Pulmonary artery endothelial cell (primary cell): ENCODE results near the gene MAGI3. TPM values are rescaled to one million over a fixed set of nuclear protein-coding genes. Genes with fewer than 3 reads are reported as not detected.
"Not testable (repeated sequence)": the region's sequence is repeated elsewhere in the genome, so short reads cannot be mapped to it uniquely, and the experiment has no call there.

Experiments
- DNase-seq: peaks from one replicate; pipeline ENCODE4 v3.0.0-alpha.2; 2011; ENCODE audit warnings: low read depth, low spot score
- total RNA-seq: library from RNA; depleted of rRNA; stranded (reverse); fragments of >200 nt; gene quantifications from 2 replicates; pipeline ENCODE4 v1.2.3, GENCODE V29; 2014

The MAGI3 gene
- total RNA-seq, 1 donor from 2014 or later = 11.8 TPM

GRCh38 chr1:113576271-113576670 is 186.0 kb downstream of the MAGI3 start:
- DNase-seq = no peak

GRCh38 chr1:113579256-113580018 is 189.1 kb downstream of the MAGI3 start:
- DNase-seq = no peak

DNA sequence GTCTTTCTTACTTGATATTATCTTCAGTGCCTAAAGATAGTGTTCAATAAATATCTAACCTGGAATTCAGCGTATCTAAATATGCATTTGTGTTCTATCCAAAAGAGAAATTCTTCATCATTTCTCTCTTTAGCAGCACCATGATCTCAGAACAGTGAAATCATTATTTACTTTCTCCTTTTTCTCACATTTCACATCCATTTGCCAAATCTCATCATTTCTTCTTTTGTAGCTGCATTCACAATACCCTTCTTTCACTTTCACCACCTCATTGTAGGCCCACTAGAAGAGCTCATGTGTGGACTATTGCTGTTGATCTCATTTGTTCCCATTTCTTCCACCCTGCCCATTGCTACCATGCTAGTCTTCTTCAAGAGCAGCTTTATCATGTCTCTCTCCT is 191.0 kb downstream of the MAGI3 start:
- DNase-seq = no peak

DNA sequence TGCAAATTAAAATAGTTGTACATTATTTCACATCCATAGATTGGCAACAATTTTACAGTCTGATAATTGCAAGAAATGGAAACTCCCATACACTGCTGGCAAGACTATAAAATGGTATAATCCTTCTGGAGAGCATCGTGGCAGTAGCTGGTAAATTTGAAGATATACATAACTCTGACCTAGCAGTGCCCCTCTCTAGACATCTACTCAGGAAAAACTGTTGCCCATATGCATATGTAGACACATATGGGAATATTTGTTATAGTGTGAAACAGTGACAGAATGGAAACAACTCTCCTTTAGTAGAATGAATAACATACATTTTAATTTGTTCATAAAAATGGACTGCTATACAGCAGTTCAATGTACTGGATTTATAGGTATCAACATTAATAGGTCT is 191.8 kb downstream of the MAGI3 start:
- no peak for DNase-seq

GRCh38 chr1:113587475-113587874 is 197.2 kb downstream of the MAGI3 start:
- no peak for DNase-seq

DNA sequence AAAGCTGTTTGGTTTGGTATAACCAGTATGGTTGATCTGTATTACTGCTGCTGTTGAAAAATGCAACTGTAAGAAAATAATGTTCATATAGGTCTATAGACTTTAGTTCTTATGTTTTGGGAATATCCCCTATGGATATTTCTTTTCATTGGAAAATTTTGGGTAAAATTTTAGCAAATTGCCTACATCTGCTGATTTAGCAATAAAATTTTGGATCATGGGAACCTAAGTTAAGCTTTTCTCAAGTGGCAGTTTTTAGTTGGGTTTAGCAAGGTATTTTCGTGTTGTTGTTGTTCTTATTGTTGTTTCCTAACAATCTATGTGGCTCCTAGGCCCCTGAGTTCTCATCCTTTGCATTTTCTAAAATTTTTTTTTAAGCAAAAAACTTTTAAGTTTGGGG is 201.9 kb downstream of the MAGI3 start:
- no peak for DNase-seq

GRCh38 chr1:113593550-113594297 is 203.4 kb downstream of the MAGI3 start:
- DNase-seq = no peak

- not testable (repeated sequence) for DNase-seq
These were observed 214.2 kb downstream of the MAGI3 start for GRCh38 chr1:113604466-113604865.

- no peak for DNase-seq
These were observed 214.8 kb downstream of the MAGI3 start for GRCh38 chr1:113605146-113605545.

- no peak for DNase-seq
These were observed 218.1 kb downstream of the MAGI3 start for GRCh38 chr1:113608399-113608798.

- DNase-seq = no peak
These were observed 220.1 kb downstream of the MAGI3 start for GRCh38 chr1:113610372-113610771.

- peak; percentile 1 for DNase-seq
These were observed 225.1 kb downstream of the MAGI3 start for GRCh38 chr1:113615425-113615824.

GRCh38 chr1:113616156-113616555 is 225.8 kb downstream of the MAGI3 start:
- no peak for DNase-seq

DNA sequence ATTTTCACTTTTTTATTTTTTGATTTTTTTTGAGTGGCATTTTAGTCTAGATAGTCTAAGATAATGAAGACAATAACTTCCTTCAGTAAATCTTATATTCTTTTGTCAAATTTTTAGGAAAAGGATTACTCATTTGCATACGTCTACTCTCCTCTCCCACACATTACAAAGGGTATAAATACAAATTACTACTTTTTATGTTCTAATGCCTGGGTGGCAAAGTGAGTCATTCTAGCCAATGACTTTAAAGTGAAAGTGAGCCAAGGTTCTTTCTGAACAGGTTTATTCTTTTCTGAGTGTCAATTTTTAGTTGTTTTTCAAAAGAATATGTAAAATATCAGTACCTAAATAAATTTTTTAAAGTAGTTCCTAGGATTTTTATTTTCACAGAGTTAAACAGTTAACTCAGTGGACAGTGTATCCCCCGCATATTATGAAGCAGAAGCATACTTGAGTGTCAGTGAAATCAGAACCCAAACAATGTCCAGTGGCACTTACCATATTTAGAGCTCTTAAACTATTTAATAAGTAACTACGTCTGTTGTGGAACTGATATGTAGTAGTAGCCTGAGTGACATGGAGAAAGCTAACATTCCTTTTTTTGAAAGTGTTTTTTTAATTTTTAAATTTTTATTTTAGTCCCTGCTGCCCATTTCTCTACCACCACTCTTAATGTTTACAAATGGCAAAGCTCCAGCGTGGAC is 227.3 kb downstream of the MAGI3 start:
- DNase-seq = no peak

GRCh38 chr1:113628997-113629396 is 238.7 kb downstream of the MAGI3 start:
- no peak for DNase-seq

DNA sequence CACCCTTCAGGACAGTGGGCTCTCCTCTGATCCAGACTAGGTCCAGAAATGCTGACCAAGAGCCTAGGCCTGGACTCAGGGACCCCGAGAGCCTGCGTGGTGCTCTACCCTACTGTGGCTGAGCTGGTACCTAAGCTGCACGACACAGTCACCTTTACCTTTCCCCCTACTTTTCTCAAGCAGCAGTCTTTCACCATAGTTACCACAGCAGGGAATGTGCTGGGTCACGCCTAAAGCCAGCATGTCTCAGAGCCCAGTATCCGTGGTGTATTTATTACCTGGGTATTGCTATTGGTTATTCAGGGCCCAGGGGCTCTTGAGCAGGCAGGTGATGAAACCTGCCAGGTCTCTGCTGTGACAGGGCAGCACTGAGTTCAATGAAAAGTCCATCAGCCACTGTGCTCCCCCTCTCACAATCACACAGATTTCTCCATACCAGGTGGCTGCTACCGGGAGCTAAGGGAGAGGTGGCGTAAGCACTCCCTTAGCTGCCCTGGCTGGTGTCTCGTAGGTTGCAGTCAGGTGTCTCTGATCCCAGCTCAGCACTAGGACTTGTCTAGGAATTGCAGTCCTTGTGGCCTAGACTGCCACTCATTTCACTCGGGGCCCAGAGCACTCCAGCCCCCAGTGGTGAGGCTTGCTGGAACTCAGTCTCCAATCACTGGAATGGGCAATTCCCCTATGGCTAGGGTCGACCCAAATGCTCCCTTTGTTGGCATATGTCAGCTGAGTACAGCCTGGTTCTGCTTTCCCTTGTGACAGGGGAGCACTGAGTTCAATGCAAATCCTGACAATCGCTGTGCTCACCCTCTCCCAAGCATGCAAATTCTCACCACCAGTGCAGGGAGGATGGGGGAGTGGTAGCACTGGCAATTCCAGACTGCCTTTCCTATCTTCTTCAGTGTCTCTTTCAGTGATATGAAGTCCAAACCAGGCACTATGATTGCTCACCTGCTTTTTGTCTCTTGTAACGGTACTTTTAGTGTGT is 240.3 kb downstream of the MAGI3 start:
- DNase-seq = no peak

- no peak for DNase-seq
These were observed 251.1 kb downstream of the MAGI3 start for GRCh38 chr1:113641396-113641795.

- DNase-seq = no peak
These were observed 256.8 kb downstream of the MAGI3 start for GRCh38 chr1:113647164-113647563.

GRCh38 chr1:113648478-113648877 is 258.2 kb downstream of the MAGI3 start:
- DNase-seq = no peak

- DNase-seq = no peak
These were observed 262.5 kb downstream of the MAGI3 start for GRCh38 chr1:113652771-113653170.

GRCh38 chr1:113653741-113654140 is 263.4 kb downstream of the MAGI3 start:
- DNase-seq = no peak
